ENCODE data around the gene FMNL3. TPM values are rescaled to one million over a fixed set of nuclear protein-coding genes. Genes with fewer than 3 reads are reported as not detected.

Gene FMNL3
- total RNA-seq, 1 donor: 19.8 TPM

DNA sequence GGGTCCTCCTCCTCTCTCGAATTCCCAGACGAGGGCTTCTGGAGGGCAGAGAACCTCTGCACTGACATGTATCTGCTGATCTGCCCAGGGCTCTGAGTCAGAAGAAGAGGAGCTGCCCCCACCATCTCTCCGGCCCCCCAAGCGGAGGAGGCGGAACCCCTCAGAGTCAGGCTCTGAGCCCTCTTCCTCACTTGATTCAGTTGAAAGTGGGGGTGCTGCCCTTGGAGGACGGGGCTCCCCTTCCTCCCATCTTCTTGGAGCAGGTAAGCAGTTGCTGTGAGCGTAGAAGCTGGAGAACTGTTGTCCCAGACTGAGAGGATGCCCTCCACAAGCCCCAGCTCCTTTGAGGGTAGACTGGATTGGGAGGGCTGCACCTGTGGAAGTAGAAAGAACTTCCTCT lies 64.1 kb downstream of the FMNL3 start:
- H3K9me3 ChIP-seq (ENCODE audit: low read depth, low read length): no peaks in the 10 kb centered on the region
- no peaks in the 10 kb centered on the region for H3K27me3 ChIP-seq (ENCODE audit: insufficient read depth, low read length)
- H3K4me3 ChIP-seq (ENCODE audit: low read length): no peak overlapping the region
- H3K4me1 ChIP-seq (ENCODE audit: insufficient read depth, low read length): peaks cover 14% of the 10 kb centered on the region

DNA sequence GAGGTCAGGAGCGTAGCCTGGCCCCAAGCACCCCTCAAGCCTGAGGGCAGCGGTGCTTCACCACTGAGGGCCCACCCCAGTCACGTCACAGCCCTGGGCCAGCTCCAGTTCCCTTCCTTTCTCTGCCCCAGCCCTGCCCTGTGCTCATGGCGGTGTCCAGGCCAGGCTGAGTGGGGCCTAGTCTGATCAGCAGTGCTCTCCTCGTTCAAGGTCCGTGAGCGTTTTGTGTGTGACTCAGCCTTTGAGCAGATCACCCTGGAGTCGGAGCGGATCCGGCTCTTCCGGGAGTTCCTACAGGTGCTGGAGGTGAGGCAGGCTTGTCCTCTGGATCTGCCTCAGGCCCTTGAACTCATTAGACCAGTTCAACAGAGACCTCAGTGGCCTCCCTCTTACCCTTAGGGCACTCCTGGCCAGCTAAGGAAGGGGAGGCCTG lies 64.8 kb downstream of the FMNL3 start:
- Histone ChIP-seq H3K27me3 (ENCODE audit: insufficient read depth, low read length) (no peaks in the 10 kb centered on the region), H3K4me1 (ENCODE audit: insufficient read depth, low read length) (peaks cover 14% of the 10 kb centered on the region), H3K4me3 (ENCODE audit: low read length) (no peak overlapping the region), H3K9me3 (ENCODE audit: low read depth, low read length) (no peaks in the 10 kb centered on the region)

DNA sequence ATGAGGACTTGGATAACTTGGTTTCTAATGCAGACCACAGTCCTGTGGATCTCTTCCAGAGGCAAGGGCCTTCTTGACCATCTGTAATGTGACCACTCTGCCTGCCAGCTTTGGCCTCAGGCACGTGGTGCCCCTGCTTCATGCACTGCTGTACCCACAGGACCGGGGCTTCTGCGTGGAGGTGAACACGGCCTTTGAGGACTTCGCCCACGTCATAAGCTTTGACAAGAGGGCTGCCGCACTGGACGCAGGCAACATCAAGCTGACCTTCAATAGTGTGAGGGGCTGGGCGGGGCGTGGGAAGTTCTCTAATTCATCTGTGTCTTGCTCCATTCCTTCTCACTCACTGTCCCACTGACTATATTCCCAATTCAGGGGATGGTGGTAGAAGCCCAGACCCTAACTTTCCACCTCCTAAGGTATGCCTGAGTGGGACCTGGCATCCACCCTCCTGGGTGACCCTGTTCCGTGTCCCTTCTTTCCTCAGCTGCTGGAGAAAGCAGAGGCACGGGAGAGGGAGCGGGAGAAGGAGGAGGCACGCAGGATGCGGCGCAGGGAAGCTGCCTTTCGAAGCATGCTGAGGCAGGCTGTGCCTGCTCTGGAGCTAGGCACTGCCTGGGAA lies 65.3 kb downstream of the FMNL3 start:
- Histone ChIP-seq H3K9me3 (ENCODE audit: low read depth, low read length) (no peaks in the 10 kb centered on the region), H3K4me3 (ENCODE audit: low read length) (no peak overlapping the region), H3K4me1 (ENCODE audit: insufficient read depth, low read length) (peaks cover 15% of the 10 kb centered on the region), H3K27me3 (ENCODE audit: insufficient read depth, low read length) (no peaks in the 10 kb centered on the region)

GRCh38 chr12:49636979-49637755 lies 70.0 kb downstream of the FMNL3 start:
- Histone ChIP-seq H3K9me3 (ENCODE audit: low read depth, low read length) (no peaks in the 10 kb centered on the region), H3K4me3 (ENCODE audit: low read length) (no peak overlapping the region), H3K4me1 (ENCODE audit: insufficient read depth, low read length) (peaks cover 3% of the 10 kb centered on the region), H3K27me3 (ENCODE audit: insufficient read depth, low read length) (no peaks in the 10 kb centered on the region)

- Histone ChIP-seq H3K27me3 (ENCODE audit: insufficient read depth, low read length) (no peaks in the 10 kb centered on the region), H3K4me1 (ENCODE audit: insufficient read depth, low read length) (peaks cover 3% of the 10 kb centered on the region), H3K9me3 (ENCODE audit: low read depth, low read length) (no peaks in the 10 kb centered on the region), H3K4me3 (ENCODE audit: low read length) (no peak overlapping the region)
These were observed 70.6 kb downstream of the FMNL3 start for GRCh38 chr12:49636574-49636973.

- no peaks in the 10 kb centered on the region for H3K9me3 ChIP-seq (ENCODE audit: low read depth, low read length)
- H3K4me3 ChIP-seq (ENCODE audit: low read length): no peak overlapping the region
- peaks cover 3% of the 10 kb centered on the region for H3K4me1 ChIP-seq (ENCODE audit: insufficient read depth, low read length)
- no peaks in the 10 kb centered on the region for H3K27me3 ChIP-seq (ENCODE audit: insufficient read depth, low read length)
These were observed 71.5 kb downstream of the FMNL3 start for GRCh38 chr12:49635656-49636055.

DNA sequence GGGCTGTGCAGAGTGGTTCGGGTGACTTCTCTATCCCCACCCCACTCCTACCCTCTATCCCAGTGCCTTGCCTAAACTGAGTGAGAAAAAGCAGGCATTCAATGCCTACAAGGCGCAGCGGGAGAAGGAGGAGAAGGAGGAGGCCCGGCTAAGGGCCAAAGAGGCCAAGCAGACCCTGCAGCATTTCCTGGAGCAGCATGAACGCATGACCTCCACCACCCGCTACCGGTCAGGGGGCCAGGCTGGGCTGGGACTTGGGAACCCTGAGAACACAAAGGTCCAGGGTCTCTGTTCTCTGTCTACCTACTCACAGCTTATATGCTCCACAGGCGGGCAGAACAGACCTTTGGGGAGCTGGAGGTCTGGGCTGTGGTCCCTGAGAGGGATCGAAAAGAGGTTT lies 72.2 kb downstream of the FMNL3 start:
- peaks cover 3% of the 10 kb centered on the region for H3K4me1 ChIP-seq (ENCODE audit: insufficient read depth, low read length)
- H3K27me3 ChIP-seq (ENCODE audit: insufficient read depth, low read length): no peaks in the 10 kb centered on the region
- H3K4me3 ChIP-seq (ENCODE audit: low read length): no peak overlapping the region
- H3K9me3 ChIP-seq (ENCODE audit: low read depth, low read length): no peaks in the 10 kb centered on the region

DNA sequence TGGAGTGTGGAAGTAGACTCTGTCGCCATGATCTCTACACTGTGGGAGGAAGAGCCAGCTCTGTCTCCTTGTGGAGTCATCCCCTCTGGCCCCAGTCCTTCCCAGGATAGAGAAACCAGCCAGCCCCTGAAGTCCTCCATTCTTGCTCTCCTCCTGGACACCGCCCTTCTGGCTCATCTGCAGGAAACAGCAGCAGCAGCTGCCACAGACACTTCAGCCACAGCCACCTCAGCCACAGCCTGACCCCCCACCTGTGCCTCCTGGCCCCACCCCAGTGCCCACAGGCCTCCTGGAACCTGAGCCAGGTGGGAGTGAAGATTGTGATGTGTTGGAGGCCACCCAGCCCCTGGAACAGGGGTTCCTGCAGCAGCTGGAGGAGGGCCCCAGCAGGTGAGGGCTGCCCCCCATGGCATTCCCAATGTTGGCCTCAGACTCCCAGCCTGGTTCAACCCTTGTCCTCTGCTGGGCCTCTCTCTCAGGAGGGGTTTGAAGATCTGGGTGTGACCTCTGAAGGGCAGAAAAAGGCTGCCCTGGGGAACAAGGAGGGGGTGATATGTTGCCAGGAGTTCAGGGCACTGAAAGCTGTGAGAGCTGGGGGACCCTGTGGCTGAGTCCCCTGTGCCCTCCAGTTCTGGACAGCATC lies 73.4 kb downstream of the FMNL3 start:
- no peaks in the 10 kb centered on the region for H3K9me3 ChIP-seq (ENCODE audit: low read depth, low read length)
- no peaks in the 10 kb centered on the region for H3K27me3 ChIP-seq (ENCODE audit: insufficient read depth, low read length)
- H3K4me1 ChIP-seq (ENCODE audit: insufficient read depth, low read length): peaks cover 3% of the 10 kb centered on the region
- no peak overlapping the region for H3K4me3 ChIP-seq (ENCODE audit: low read length)

DNA sequence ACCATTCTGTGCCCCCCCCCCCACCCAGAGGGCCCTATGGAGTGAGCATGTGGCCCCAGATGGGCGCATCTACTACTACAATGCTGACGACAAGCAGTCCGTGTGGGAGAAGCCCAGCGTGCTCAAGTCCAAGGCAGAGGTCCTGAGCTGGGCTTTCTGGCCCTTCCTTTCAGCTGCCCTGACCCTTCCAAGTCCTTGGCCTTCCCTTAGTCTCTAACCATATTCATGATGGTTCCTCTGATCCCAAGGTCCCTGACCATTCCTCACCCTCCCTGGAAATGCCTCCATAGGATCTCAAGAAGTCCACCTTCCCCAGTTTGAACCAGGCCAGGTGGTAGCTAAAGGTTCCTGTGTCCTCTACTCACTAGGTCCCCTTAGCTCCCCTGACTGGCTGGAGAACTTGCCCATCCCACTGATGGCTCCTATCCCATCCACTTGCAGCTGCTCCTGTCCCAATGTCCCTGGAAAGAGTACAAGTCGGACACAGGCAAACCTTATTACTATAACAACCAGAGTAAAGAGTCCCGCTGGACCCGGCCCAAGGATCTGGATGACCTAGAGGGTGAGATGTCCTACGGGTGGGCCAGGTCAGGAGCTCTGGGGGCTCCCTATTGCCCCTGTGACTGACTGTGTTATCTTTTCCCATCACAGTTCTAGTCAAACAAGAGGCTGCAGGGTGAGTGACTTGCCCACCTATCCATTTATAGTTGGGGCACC lies 74.1 kb downstream of the FMNL3 start:
- Histone ChIP-seq H3K27me3 (ENCODE audit: insufficient read depth, low read length) (no peaks in the 10 kb centered on the region), H3K4me1 (ENCODE audit: insufficient read depth, low read length) (peaks cover 3% of the 10 kb centered on the region), H3K9me3 (ENCODE audit: low read depth, low read length) (no peaks in the 10 kb centered on the region), H3K4me3 (ENCODE audit: low read length) (no peak overlapping the region)

DNA sequence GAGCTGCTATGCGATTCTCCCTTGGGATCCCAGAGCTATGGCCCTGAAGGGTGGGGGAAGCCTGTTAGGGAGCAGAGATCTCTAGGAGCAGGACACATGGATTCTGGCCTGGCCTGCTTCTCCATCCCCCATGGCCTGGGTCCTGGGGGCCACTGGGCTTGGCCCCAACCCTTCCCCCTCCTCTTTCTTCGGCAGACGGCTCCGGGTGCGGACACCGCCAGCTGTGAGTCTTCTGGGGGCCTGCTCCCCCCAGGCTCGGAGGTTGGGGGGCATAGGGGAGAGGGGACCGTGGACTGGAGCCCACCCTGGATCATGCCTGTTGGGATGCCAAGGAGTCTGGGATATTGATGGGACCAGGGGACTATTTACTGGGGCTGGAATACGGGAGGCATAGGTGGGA lies 74.8 kb downstream of the FMNL3 start:
- no peak overlapping the region for H3K4me3 ChIP-seq (ENCODE audit: low read length)
- peaks cover 3% of the 10 kb centered on the region for H3K4me1 ChIP-seq (ENCODE audit: insufficient read depth, low read length)
- no peaks in the 10 kb centered on the region for H3K27me3 ChIP-seq (ENCODE audit: insufficient read depth, low read length)
- H3K9me3 ChIP-seq (ENCODE audit: low read depth, low read length): no peaks in the 10 kb centered on the region

DNA sequence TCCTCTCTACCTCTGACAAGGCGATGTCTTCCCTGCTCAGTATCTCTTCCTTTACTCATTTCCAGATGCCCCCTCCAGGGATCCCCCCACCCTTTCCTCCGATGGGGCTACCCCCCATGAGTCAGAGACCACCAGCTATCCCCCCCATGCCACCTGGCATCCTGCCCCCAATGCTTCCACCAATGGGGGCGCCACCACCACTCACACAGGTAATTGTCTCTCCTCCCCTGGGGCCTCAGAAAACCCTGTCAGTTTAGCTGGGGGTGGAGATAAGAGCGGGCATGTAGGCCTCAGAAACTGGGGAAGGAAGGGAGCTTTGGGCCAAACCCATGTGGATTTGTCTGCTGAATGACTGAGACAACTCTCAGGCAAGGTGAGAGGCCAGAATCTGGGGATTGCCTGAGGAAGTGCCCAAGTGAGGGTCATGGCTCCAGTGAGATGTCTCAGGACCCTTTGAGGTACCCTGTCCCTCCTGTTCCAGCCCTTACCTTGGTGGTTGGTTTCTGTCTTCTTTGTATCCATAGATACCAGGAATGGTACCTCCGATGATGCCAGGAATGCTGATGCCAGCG lies 75.8 kb downstream of the FMNL3 start:
- Histone ChIP-seq H3K4me3 (ENCODE audit: low read length) (no peak overlapping the region), H3K9me3 (ENCODE audit: low read depth, low read length) (no peaks in the 10 kb centered on the region)

GRCh38 chr12:49627752-49628360 lies 79.3 kb downstream of the FMNL3 start:
- Histone ChIP-seq H3K27me3 (ENCODE audit: insufficient read depth, low read length) (no peaks in the 10 kb centered on the region), H3K9me3 (ENCODE audit: low read depth, low read length) (no peaks in the 10 kb centered on the region), H3K4me1 (ENCODE audit: insufficient read depth, low read length) (peaks cover 2% of the 10 kb centered on the region), H3K4me3 (ENCODE audit: low read length) (no peak overlapping the region)

More for the DNA sequence above, 75.8 kb downstream of the FMNL3 start:
- Histone ChIP-seq H3K27me3 (ENCODE audit: insufficient read depth, low read length) (no peaks in the 10 kb centered on the region), H3K4me1 (ENCODE audit: insufficient read depth, low read length) (no peaks in the 10 kb centered on the region)

DNA sequence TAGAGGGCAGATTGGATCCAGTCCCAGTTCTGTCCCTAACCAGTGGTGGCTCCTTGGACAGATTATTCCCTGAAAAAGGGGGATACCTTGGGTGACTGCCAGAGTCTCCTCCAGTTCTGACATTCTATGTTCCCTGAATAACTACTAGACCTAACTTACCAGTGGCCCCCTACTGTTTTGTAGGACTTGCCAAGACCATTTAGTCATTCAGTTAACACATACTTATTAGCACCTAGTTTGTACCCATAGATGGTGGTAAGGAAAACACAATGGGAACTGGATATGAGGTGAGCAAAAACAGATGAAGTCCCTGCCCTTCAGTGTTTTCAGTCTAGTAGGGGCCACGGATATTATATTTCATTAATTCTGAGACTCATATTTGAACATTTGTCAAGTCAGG lies 80.4 kb downstream of the FMNL3 start:
- Histone ChIP-seq H3K9me3 (ENCODE audit: low read depth, low read length) (no peaks in the 10 kb centered on the region), H3K4me1 (ENCODE audit: insufficient read depth, low read length) (peaks cover 12% of the 10 kb centered on the region)

GRCh38 chr12:49626169-49626835 lies 80.9 kb downstream of the FMNL3 start:
- Histone ChIP-seq H3K4me1 (ENCODE audit: insufficient read depth, low read length) (peaks cover 18% of the 10 kb centered on the region), H3K27me3 (ENCODE audit: insufficient read depth, low read length) (peaks cover 6% of the 10 kb centered on the region), H3K9me3 (ENCODE audit: low read depth, low read length) (no peaks in the 10 kb centered on the region), H3K4me3 (ENCODE audit: low read length) (no peak overlapping the region)

More for the DNA sequence above, 80.4 kb downstream of the FMNL3 start:
- Histone ChIP-seq H3K4me3 (ENCODE audit: low read length) (no peak overlapping the region), H3K27me3 (ENCODE audit: insufficient read depth, low read length) (peaks cover under 1% of the 10 kb centered on the region)
